BE2C (cell line): ENCODE results near the gene SORBS2.

Experiments
- DNase-seq: peaks from one replicate; pipeline ENCODE4 v3.0.0-alpha.2; 2020
- H3K27me3 ChIP-seq: fragments of 250-450 bp; sonication (Bioruptor Pico); 2 replicates; pipeline ENCODE4 v1.5.1; 2020; ENCODE audit warnings: mild to moderate bottlenecking
- H3K36me3 ChIP-seq: fragments of 250-450 bp; sonication (Bioruptor Pico); 2 replicates; pipeline ENCODE4 v1.5.1; 2020; ENCODE audit warnings: mild to moderate bottlenecking
- H3K4me1 ChIP-seq: fragments of 250-450 bp; sonication (Bioruptor Pico); 2 replicates; pipeline ENCODE4 v1.5.1; 2020
- H3K4me3 ChIP-seq: 2 replicates; pipeline ENCODE4 v1.5.1; 2011; ENCODE audit warnings: low read depth, low read length
- H3K9me3 ChIP-seq: fragments of 250-450 bp; sonication (Bioruptor Pico); 2 replicates; pipeline ENCODE4 v1.5.1; 2020
- CTCF ChIP-seq: IDR thresholded peaks from 2 replicates; pipeline ENCODE4 v1.5.1; 2012; ENCODE audit warnings: mild to moderate bottlenecking, low read depth, low read length

Gene SORBS2

GRCh38 chr4:185591679-185592141 is 220.3 kb downstream of the SORBS2 start:
- TF ChIP-seq CTCF = no peak
- Histone ChIP-seq H3K9me3 (no peaks in the 10 kb centered on the region), H3K36me3 (no peaks in the 10 kb centered on the region; the same call in 1 of the 2 replicates), H3K4me3 (no peak overlapping the region), H3K4me1 (no peaks in the 10 kb centered on the region), H3K27me3 (no peaks in the 10 kb centered on the region)
- no peak for DNase-seq

DNA sequence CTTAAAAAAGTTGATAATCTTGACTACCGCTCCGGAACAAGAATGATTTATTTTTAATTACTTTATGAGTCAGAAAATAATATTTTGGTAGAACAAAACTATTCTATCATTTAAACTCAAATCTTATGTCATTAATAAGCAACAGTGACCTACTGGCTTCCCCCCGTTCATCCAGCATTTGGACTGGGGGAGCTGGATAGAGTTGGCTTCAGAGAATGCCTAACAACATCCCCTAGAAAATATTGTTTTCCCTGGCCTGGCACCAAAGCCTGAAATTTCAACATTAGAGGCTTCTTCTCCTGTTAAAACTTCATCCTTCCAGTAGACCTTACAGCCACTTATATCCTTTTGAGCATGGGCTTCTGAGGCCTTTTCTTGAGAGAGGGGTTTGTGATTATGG is 221.0 kb downstream of the SORBS2 start:
- no peaks in the 10 kb centered on the region; the same call in 1 of the 2 replicates for H3K36me3 ChIP-seq
- TF ChIP-seq CTCF = no peak
- no peaks in the 10 kb centered on the region for H3K9me3 ChIP-seq
- H3K4me1 ChIP-seq = no peaks in the 10 kb centered on the region
- DNase-seq = no peak
- H3K4me3 ChIP-seq = no peak overlapping the region
- no peaks in the 10 kb centered on the region for H3K27me3 ChIP-seq

DNA sequence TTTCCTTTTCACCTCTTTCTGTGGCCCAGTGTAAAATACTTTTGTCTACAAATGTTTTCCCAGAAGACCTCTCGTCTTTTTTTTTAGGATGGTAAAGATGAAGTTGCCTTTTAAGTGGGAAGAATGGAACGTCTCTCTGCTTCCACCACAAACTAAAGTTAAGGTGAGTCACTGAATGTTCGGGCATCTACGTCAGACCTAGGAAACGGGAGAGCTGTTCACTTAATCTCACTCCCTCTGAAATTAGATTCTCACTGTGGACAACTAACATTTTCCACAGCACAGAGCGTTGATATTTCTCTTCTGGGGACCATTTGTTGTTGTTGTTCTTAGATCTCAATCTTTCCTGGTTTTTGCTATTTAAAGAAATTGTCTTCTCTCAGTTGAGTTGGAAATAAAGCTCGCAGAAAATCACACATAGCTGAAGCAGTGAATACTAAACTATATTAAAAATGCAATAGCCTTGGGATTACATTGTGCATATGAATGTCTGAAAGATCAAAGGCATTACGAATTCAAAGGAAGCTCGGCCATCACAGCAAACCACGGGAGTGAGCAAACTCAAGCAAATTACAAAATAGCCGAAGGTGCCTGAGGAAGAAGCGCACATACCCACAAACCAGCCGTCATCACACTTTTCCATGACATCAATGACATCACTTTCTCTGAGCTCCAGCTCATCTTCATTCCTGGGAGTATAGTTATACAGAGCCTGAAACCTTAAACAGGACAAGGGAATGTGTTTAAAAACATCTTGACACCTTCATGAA is 222.7 kb downstream of the SORBS2 start:
- no peak for DNase-seq
- no peaks in the 10 kb centered on the region for H3K9me3 ChIP-seq
- no peak overlapping the region for H3K4me3 ChIP-seq
- H3K27me3 ChIP-seq = no peaks in the 10 kb centered on the region
- H3K36me3 ChIP-seq = no peaks in the 10 kb centered on the region; the same call in 1 of the 2 replicates
- no peaks in the 10 kb centered on the region for H3K4me1 ChIP-seq
- TF ChIP-seq CTCF = no peak

GRCh38 chr4:185587427-185588161 is 224.4 kb downstream of the SORBS2 start:
- Histone ChIP-seq H3K36me3 (no peaks in the 10 kb centered on the region; the same call in 1 of the 2 replicates), H3K9me3 (no peaks in the 10 kb centered on the region), H3K4me3 (no peak overlapping the region), H3K4me1 (no peaks in the 10 kb centered on the region), H3K27me3 (no peaks in the 10 kb centered on the region)
- no peak for TF ChIP-seq CTCF
- DNase-seq = no peak

- no peak for DNase-seq
- H3K9me3 ChIP-seq = no peaks in the 10 kb centered on the region
- no peaks in the 10 kb centered on the region for H3K4me1 ChIP-seq
- no peaks in the 10 kb centered on the region for H3K27me3 ChIP-seq
- no peak for TF ChIP-seq CTCF
- no peak overlapping the region for H3K4me3 ChIP-seq
- H3K36me3 ChIP-seq = no peaks in the 10 kb centered on the region; the same call in 1 of the 2 replicates
Measured at GRCh38 chr4:185587030-185587426, 225.0 kb downstream of the SORBS2 start.

GRCh38 chr4:185585211-185585610 is 226.8 kb downstream of the SORBS2 start:
- Histone ChIP-seq H3K9me3 (no peaks in the 10 kb centered on the region), H3K36me3 (no peaks in the 10 kb centered on the region), H3K27me3 (no peaks in the 10 kb centered on the region), H3K4me3 (no peak overlapping the region), H3K4me1 (no peaks in the 10 kb centered on the region)
- TF ChIP-seq CTCF = no peak
- no peak for DNase-seq
